IMR-90 (cell line): ENCODE results near the gene XRCC4. TPM values are rescaled to one million over a fixed set of nuclear protein-coding genes. Genes with fewer than 3 reads are reported as not detected.
A peak's percentile ranks its signal among the peaks of the same experiment; 100 is the strongest.

Experiments
- ATAC-seq: fragments of 200-7000 bp; cut with Tn5 transposase; 2 replicates; pipeline ENCODE4 v1.9.1; 2020; ENCODE audit warnings: low read depth, mild to moderate bottlenecking, moderate library complexity
- BruUV-seq: library from RNA; stranded (reverse); fragments of 400-500 nt; replicated peaks from 2 replicates; lab custom pipeline; 2021; lab: Mats Ljungman, UMichigan
- CTCF ChIA-PET: fragments of 300-600 bp; formaldehyde crosslinking; extraction: SDS; loops from one replicate; lab custom pipeline; 2021; ENCODE audit warnings: antibody characterized with exemption; lab: Yijun Ruan, JAX
- POLR2A ChIA-PET: fragments of 300-600 bp; sonication (Branson Sonifier 250); formaldehyde crosslinking; loops from one replicate; lab custom pipeline; 2022; ENCODE audit warnings: antibody characterized with exemption; ENCODE audit not compliant: unreplicated experiment; lab: Charles Lee
- DNase-seq: peaks from one replicate; pipeline ENCODE4 v3.0.0; 2013
- H2AFZ ChIP-seq: replicated peaks from 2 replicates; pipeline ENCODE3; 2013; ENCODE audit warnings: low read length, mild to moderate bottlenecking; ENCODE audit not compliant: poor library complexity
- H2AK5ac ChIP-seq: 2 replicates; pipeline ENCODE4 v1.6.1; 2013; ENCODE audit warnings: low read depth, low read length, inconsistent platforms
- H2AK9ac ChIP-seq: replicated peaks from 2 replicates; pipeline ENCODE3; 2013; ENCODE audit warnings: mild to moderate bottlenecking, low read depth, low read length, moderate library complexity; ENCODE audit not compliant: poor library complexity
- H2BK120ac ChIP-seq: 2 replicates; pipeline ENCODE4 v1.6.1; 2013; ENCODE audit warnings: low read depth, low read length, inconsistent platforms
- H2BK15ac ChIP-seq: 3 replicates; pipeline ENCODE4 v1.6.1; 2013; ENCODE audit warnings: low read depth, low read length, inconsistent platforms
- H2BK20ac ChIP-seq: 2 replicates; pipeline ENCODE4 v1.6.1; 2013; ENCODE audit warnings: low read depth, mild to moderate bottlenecking, inconsistent platforms, low read length, moderate library complexity
- H2BK5ac ChIP-seq: 2 replicates; pipeline ENCODE4 v1.6.1; 2013; ENCODE audit warnings: mild to moderate bottlenecking, low read depth, low read length, inconsistent platforms; ENCODE audit not compliant: poor library complexity, severe bottlenecking
- H3K14ac ChIP-seq: replicated peaks from 2 replicates; pipeline ENCODE4 v1.6.1; 2013; ENCODE audit warnings: low read depth, low read length, inconsistent platforms
- H3K18ac ChIP-seq: 2 replicates; pipeline ENCODE4 v1.6.1; 2013; ENCODE audit warnings: low read depth, low read length, control low read depth
- H3K23ac ChIP-seq: 2 replicates; pipeline ENCODE4 v1.6.1; 2013; ENCODE audit warnings: low read depth, low read length, inconsistent platforms
- H3K27ac ChIP-seq: 2 replicates; pipeline ENCODE4 v1.5.1; 2013; ENCODE audit warnings: mild to moderate bottlenecking, control low read depth, low read length; ENCODE audit not compliant: insufficient read depth
- H3K27me3 ChIP-seq: 2 replicates; pipeline ENCODE4 v1.6.1; 2013; ENCODE audit warnings: low read length; ENCODE audit not compliant: control insufficient read depth, insufficient read depth
- H3K36me3 ChIP-seq: 2 replicates; pipeline ENCODE4 v1.6.1; 2013; ENCODE audit warnings: low read length, mixed read lengths; ENCODE audit not compliant: control insufficient read depth, insufficient read depth
- H3K4ac ChIP-seq: 2 replicates; pipeline ENCODE4 v1.6.1; 2013; ENCODE audit warnings: low read depth, low read length, inconsistent platforms
- H3K4me1 ChIP-seq: 2 replicates; pipeline ENCODE4 v1.6.1; 2013; ENCODE audit warnings: low read length, mixed read lengths; ENCODE audit not compliant: control insufficient read depth, insufficient read depth
- H3K4me2 ChIP-seq: 2 replicates; pipeline ENCODE4 v1.6.1; 2013; ENCODE audit warnings: low read depth, mild to moderate bottlenecking, control low read depth, low read length, moderate library complexity
- H3K4me3 ChIP-seq: 2 replicates; pipeline ENCODE4 v1.5.1; 2013; ENCODE audit warnings: low read depth, mild to moderate bottlenecking, control low read depth, low read length, moderate library complexity; ENCODE audit not compliant: insufficient read depth
- H3K56ac ChIP-seq: 2 replicates; pipeline ENCODE4 v1.6.1; 2013; ENCODE audit warnings: low read length, inconsistent platforms; ENCODE audit not compliant: insufficient read depth; ENCODE audit errors: extremely low read depth
- H3K79me1 ChIP-seq, 2 experiments: 2 replicates each; pipeline ENCODE4 v1.6.1; 2013; ENCODE audit warnings: low read length in 2 of 2, inconsistent platforms in 1 of 2, low read depth in 1 of 2
- H3K9ac ChIP-seq: 2 replicates; pipeline ENCODE4 v1.6.1; 2013; ENCODE audit warnings: low read depth, low read length, control low read depth
- H3K9me1 ChIP-seq: 2 replicates; pipeline ENCODE4 v1.6.1; 2013; ENCODE audit warnings: low read length, inconsistent platforms; ENCODE audit not compliant: insufficient read depth
- H3K9me3 ChIP-seq: 2 replicates; pipeline ENCODE4 v1.6.1; 2013; ENCODE audit warnings: low read length; ENCODE audit not compliant: control insufficient read depth, insufficient read depth
- H4K20me1 ChIP-seq: 2 replicates; pipeline ENCODE4 v1.6.1; 2013; ENCODE audit warnings: low read length, inconsistent platforms; ENCODE audit not compliant: insufficient read depth
- H4K5ac ChIP-seq: 2 replicates; pipeline ENCODE4 v1.6.1; 2013; ENCODE audit warnings: mild to moderate bottlenecking, low read depth, low read length, control low read depth
- H4K8ac ChIP-seq, 2 experiments: 2 replicates each; pipeline ENCODE4 v1.6.1; 2013; ENCODE audit warnings: low read depth in 2 of 2, low read length in 2 of 2, control low read depth in 1 of 2, inconsistent platforms in 1 of 2
- H4K91ac ChIP-seq: 2 replicates; pipeline ENCODE4 v1.6.1; 2013; ENCODE audit warnings: low read depth, low read length, inconsistent platforms; ENCODE audit not compliant: insufficient read depth
- ELK1 ChIP-seq: fragments of 150-350 bp; IDR thresholded peaks from 2 replicates; pipeline ENCODE4 v1.6.1; 2016; ENCODE audit warnings: low read depth, mild to moderate bottlenecking, low read length, moderate library complexity, borderline replicate concordance
- NFE2L2 ChIP-seq: fragments of 150-350 bp; IDR thresholded peaks from 2 replicates; pipeline ENCODE4 v1.6.1; 2016; ENCODE audit warnings: low read depth, mild to moderate bottlenecking, low read length
- WGBS, 2 experiments: methylation state at CpG; one replicate each; pipeline versions ENCODE4 v1.1.5 to v1.1.7; 2013; ENCODE audit warnings: missing lambda C conversion rate in 2 of 2; ENCODE audit not compliant: insufficient read length in 1 of 2; ENCODE audit errors: extremely low coverage in 2 of 2; 5-methylcytosine and 5-hydroxymethylcytosine counted together
- dilution Hi-C: fragments of 300-500 bp; cut with HindIII; formaldehyde crosslinking; loops from one replicate; pipeline ENCODE4 v1.14.3; 2018; ENCODE audit warnings: low sequenced_read_pairs; ENCODE audit not compliant: unreplicated experiment
- in situ Hi-C: fragments of 300-500 bp; cut with MboI; formaldehyde crosslinking; loops from 3 replicates; pipeline ENCODE4 v1.14.3; 2019; ENCODE audit warnings: low sequenced_read_pairs, inconsistent platforms, mixed read lengths
- intact Hi-C: fragments of 100-400 bp; cut with micrococcal nuclease; formaldehyde crosslinking; loops from 2 replicates; pipeline ENCODE4 v1.10.0; 2022
- polyA plus RNA-seq, 3 experiments: library from polyadenylated mRNA; depleted of rRNA; stranded (reverse); fragments of >200 nt; gene quantifications; 2 replicates each; pipeline ENCODE4 v1.2.3, GENCODE V29; 2012; ENCODE audit warnings: low replicate concordance in 1 of 3
- total RNA-seq: library from RNA; depleted of rRNA; stranded (reverse); fragments of >200 nt; gene quantifications from 2 replicates; pipeline ENCODE4 v1.2.3, GENCODE V29; 2012

Gene XRCC4
- total and polyA plus RNA-seq, 2 of the 4 experiments (the other 2 are of a cell fraction), result 3.5 to 4.7 TPM

- H3K14ac ChIP-seq, result no peak overlapping the region
- H4K20me1 ChIP-seq, result no peaks in the 10 kb centered on the region
- no peak overlapping the region for H2AFZ ChIP-seq
- no peak overlapping the region for H3K4me3 ChIP-seq
- no peak overlapping the region for H2AK9ac ChIP-seq
- H3K9ac ChIP-seq, result no peak overlapping the region
- H3K18ac ChIP-seq, result no peak overlapping the region
- no peak overlapping the region for H3K4ac ChIP-seq
- no peak overlapping the region for H3K27ac ChIP-seq
- no peaks in the 10 kb centered on the region for H3K27me3 ChIP-seq
- H3K9me1 ChIP-seq, result no peaks in the 10 kb centered on the region
- H3K36me3 ChIP-seq, result peaks cover 12% of the 10 kb centered on the region
- ChIA-PET POLR2A (no interaction called here), CTCF (interaction anchor here (0.7 kb wide), 1 partner anchor 373 kb away, joined by 3 read pairs; no protein-coding TSS in a partner anchor)
- H2BK15ac ChIP-seq, result no peak overlapping the region
- H2BK20ac ChIP-seq, result no peak overlapping the region
- peaks cover 0 to 4% of the 10 kb centered on the region in 2 experiments; a peak in 1 of 4 replicates for H3K79me1 ChIP-seq
- WGBS, 2 experiments, result 100% methylated on average over 1 of the region's 3 CpGs; no CpG with 5 or more reads in 1 of the 2 experiments
- no peak overlapping the region for H4K91ac ChIP-seq
- in situ Hi-C loops (no loop called here), dilution Hi-C loops (no loop called here), intact Hi-C loops (no loop called here)
- H4K5ac ChIP-seq, result no peak overlapping the region
- no TSS peak for BruUV-seq
- no peak overlapping the region for H3K4me2 ChIP-seq
- peak; percentile 44 for DNase-seq
- H2BK120ac ChIP-seq, result no peak overlapping the region
- H2BK5ac ChIP-seq, result no peak overlapping the region
- no peaks in the 10 kb centered on the region for H3K4me1 ChIP-seq
- H2AK5ac ChIP-seq, result no peak overlapping the region
- no peak overlapping the region for H3K23ac ChIP-seq
- H4K8ac ChIP-seq, result no peak overlapping the region
- H3K56ac ChIP-seq, result no peak overlapping the region
- ATAC-seq, result peak; percentile 40; the same call in 1 of the 2 replicates
- no peak for TF ChIP-seq NFE2L2
- TF ChIP-seq ELK1, result no peak
- no peaks in the 10 kb centered on the region for H3K9me3 ChIP-seq
Measured at GRCh38 chr5:83048277-83048676, 29.1 kb upstream of the XRCC4 start.
